Choroid plexus epithelial cell (primary cell): Measurements from ENCODE around the gene SLC7A6OS.

Experiments used
- DNase-seq: peaks from one replicate; pipeline ENCODE4 v3.0.0-alpha.2; 2010; ENCODE audit warnings: low read depth
- H3K4me3 ChIP-seq: 2 replicates; pipeline ENCODE4 v1.5.1; 2011; ENCODE audit warnings: low read depth, mild to moderate bottlenecking, control low read depth, low read length, moderate library complexity
- TF ChIP-seq, protein P1 (sequence below): conservative IDR thresholded peaks from 2 replicates; pipeline ENCODE4 v1.5.1; 2011; ENCODE audit warnings: low read depth, mild to moderate bottlenecking, control low read depth, inconsistent platforms, low read length, moderate library complexity

Gene SLC7A6OS

DNA sequence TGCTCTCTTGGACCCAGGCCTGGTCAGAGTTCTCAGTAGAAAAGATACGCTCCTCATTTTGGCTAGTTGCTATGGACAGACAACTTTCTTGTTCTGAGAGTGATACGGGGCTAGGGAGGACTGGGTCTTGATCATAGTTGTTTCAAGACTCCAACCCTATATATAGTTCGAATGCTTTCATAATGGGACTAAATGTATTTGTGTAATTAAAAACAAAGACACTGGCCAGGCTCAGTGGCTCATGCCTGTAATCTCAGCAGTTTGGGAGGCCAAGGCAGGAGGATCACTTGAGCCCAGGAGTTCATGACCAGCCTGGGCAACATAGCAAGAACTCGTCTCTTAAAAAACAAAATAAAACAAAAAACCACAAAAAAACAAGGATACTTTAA is 28.7 kb downstream of the SLC7A6OS start:
- H3K4me3 ChIP-seq = no peak overlapping the region
- TF ChIP-seq, protein P1, sequence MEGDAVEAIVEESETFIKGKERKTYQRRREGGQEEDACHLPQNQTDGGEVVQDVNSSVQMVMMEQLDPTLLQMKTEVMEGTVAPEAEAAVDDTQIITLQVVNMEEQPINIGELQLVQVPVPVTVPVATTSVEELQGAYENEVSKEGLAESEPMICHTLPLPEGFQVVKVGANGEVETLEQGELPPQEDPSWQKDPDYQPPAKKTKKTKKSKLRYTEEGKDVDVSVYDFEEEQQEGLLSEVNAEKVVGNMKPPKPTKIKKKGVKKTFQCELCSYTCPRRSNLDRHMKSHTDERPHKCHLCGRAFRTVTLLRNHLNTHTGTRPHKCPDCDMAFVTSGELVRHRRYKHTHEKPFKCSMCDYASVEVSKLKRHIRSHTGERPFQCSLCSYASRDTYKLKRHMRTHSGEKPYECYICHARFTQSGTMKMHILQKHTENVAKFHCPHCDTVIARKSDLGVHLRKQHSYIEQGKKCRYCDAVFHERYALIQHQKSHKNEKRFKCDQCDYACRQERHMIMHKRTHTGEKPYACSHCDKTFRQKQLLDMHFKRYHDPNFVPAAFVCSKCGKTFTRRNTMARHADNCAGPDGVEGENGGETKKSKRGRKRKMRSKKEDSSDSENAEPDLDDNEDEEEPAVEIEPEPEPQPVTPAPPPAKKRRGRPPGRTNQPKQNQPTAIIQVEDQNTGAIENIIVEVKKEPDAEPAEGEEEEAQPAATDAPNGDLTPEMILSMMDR = no peak

DNA sequence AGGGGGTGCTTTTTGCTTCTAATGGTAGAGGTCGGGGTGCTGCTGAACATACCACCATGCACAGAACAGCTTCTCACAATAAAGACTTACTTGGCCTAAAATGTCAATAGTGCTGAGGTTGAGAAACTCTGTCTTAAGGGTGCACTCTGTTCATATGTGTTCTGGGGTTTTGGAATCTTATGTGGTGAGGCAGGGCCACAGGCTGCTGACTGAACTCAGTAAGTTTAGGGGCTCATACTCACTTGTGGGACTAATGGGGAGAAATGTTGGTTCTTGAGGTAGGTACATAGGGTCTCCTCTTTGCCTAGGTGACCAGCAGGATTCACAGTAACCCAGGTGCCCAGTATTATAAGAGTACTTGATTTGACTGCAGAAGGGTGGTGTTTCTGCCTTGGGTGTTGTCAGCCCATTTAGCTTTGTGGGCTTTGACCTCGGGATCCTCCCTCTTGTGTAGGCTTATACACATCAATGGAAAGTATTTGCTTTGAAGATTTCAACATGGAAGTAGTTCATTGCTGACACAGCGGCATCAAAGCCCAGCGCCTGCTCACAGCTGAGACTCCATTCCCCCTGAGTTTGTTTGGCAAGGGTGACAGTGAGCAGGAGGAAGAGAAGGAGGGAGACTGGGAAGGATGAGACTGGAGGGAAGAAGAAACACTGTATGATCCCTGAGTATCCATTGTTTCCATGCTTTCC is 29.2 kb downstream of the SLC7A6OS start:
- DNase-seq = no peak
- TF ChIP-seq, protein P1 = no peak
- no peak overlapping the region for H3K4me3 ChIP-seq

More for the DNA sequence above, 28.7 kb downstream of the SLC7A6OS start:
- no peak for DNase-seq

DNA sequence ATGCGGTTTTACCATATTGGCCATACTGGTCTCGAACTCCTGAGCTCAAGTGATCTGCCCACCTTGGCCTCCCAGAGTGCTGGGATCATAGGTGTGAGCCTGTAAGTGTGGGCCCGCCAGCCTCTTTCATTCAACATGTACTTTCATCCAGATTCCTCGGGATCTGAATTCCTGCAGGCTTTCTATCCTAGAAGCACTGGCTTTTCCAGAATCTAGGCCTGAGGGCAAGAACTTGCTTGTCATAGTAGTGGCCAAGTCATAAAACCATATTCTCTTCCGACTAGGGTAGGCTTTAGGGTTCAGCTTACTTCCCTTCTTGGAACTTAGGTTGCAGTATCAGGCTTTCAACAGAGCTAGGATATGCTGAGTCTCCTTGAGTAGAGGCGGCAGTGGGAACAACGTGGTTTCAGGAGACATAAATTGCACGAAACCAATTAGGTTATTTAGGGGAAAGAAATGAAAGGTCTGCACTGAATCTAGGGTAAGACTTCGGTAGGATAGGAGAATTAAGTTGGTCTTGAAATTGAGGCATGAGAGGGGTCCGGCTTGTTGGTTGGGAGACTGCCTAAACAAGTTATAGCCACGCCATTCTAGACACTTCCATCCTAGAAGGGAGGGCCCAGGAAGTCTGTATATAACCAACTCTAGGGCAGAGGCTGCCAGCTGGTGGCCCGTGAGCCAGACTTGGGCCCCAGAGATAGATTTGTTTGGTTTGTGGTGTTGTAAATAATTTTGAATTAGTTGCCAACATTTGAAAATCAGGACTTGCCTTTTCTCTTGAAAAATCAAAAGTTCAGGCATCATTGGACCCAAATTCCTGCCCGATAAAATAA is 30.8 kb downstream of the SLC7A6OS start:
- no peak for DNase-seq
- no peak overlapping the region for H3K4me3 ChIP-seq
- TF ChIP-seq, protein P1 = no peak

DNA sequence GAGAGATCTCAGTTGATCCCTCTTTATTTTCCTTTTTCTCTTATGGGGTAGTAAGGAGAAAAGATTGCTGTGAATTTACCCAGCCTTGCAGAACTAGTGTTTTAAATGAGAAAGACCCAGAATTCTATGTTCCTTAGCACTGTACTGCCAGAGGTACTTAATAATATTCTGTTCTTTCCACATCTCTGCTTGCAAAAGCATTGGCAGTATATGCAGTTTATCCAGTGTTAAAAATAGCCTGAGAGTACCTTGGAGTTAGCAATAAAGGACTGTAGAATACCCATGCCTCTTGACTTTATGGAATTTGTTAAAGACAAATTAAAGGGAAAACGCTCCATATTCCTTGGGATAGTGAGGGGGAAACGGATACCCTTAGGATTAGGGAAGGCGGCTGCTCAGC is 34.5 kb downstream of the SLC7A6OS start:
- no peak for DNase-seq
- TF ChIP-seq, protein P1 = no peak
- H3K4me3 ChIP-seq = no peak overlapping the region

DNA sequence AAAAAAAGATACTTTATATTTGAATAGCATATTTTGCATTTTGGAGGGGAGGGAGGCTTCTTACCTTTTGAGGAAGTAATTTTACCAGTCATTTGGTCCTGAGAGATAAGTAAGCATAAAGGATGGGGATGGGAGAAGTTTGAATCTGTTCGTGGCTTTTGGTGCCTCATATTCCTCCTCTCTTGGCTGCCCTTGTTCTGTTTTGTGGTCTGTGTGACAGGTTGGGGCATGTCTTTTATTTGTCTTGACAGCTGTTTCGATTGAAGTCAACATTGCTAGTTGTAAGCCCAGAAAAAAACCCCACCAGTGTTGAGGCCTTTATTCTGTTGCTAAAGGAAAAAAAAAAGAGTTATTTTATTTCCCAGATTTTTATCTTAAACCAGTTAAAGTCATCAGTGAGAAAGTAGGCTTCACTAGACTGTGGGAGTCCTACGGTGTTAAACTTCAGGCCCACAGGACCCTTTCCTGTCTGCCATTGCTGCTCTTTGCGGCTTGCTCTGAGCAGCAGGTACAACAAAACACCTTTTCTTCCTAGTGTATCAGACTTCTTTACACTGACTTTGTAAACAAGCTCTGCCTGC is 35.0 kb downstream of the SLC7A6OS start:
- H3K4me3 ChIP-seq = no peak overlapping the region
- DNase-seq = no peak
- TF ChIP-seq, protein P1 = no peak

DNA sequence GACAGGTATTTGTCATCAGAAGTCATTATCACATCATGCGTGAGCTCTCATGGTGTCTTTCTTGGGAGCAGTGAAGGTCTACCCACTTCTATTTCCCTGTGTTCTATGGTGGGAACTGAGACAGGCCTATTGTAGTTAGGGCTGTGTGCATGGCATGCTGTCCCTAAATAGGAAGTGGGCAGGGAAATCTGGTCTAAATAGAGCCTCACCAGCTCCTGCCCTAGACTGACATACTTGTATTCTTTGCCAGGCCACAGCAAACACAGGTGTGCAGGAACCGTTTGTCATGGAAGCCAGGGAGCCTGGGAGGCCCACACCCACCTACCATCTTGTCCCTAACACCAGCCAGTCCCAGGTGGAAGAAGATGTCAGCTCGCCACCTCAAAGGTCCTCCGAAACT is 36.3 kb downstream of the SLC7A6OS start:
- TF ChIP-seq, protein P1 = no peak
- DNase-seq = no peak
- H3K4me3 ChIP-seq = no peak overlapping the region
